BLaER1 treated with 17β-estradiol and CSF1 and Interleukin-3, amounts not matched to agents 10 nM and 100 nM (cell line): ENCODE measurements around the gene PDZD2.

Experiments used
- H3K27ac ChIP-seq, 11 experiments: shearing (Covaris generic); formaldehyde crosslinking; 2 replicates each; pipeline ENCODE4 v1.8.1; 2022
- H3K27me3 ChIP-seq, 11 experiments: shearing (Covaris generic); formaldehyde crosslinking; 2 replicates each; pipeline ENCODE4 v1.8.1; 2022
- H3K36me3 ChIP-seq, 11 experiments: shearing (Covaris generic); formaldehyde crosslinking; 2 replicates each; pipeline ENCODE4 v1.8.1; 2022
- H3K4me1 ChIP-seq, 10 experiments: shearing (Covaris generic); formaldehyde crosslinking; 2 replicates each; pipeline ENCODE4 v1.8.1; 2022
- H3K4me2 ChIP-seq, 11 experiments: shearing (Covaris generic); formaldehyde crosslinking; 2 replicates each; pipeline ENCODE4 v1.8.1; 2022
- H3K4me3 ChIP-seq, 10 experiments: shearing (Covaris generic); formaldehyde crosslinking; 2 replicates each; pipeline ENCODE4 v1.8.1; 2022
- H3K9ac ChIP-seq, 11 experiments: shearing (Covaris generic); formaldehyde crosslinking; 2 replicates each; pipeline ENCODE4 v1.8.1; 2022
- H3K9me3 ChIP-seq, 11 experiments: shearing (Covaris generic); formaldehyde crosslinking; replicated peaks in 1 of 11; 2 replicates each; pipeline ENCODE4 v1.8.1; 2022
- H4K20me1 ChIP-seq, 11 experiments: shearing (Covaris generic); formaldehyde crosslinking; 2 replicates each; pipeline ENCODE4 v1.8.1; 2022
- Cebpa-rat ChIP-seq, 11 experiments: shearing (Covaris generic); IDR thresholded peaks; 2 replicates each; pipeline ENCODE4 v1.8.1; 2022

The PDZD2 gene

DNA sequence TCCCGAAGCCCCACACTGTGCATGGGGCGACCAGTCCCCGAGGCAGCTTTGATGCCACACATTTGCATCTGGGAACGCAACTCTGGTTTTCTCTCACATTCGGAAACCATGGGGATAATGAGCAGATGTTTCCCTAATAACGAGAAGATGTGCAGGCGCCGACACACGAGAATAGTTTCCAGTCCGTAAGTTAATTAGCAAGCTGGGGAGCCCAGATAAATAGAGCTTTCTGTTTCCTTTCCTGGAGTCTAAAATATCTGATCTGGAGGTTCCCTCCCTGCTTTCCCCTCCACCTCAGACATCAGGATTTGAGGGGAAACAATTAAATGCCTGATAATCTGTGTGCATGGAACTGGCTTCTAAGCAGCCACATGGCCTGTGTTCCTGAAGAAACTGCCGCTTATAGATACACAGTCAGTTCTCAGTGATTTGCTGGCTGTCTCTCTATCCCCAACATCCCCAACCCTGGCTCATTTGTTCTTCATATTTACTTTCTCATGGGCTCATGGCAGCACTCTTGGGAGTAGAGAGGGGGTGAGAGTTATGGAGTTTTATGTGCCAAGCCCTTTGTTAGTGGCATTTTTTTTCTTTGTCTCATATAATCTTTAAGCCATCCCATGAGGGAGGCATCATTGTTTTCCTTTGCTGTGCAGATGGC lies 62.8 kb downstream of the PDZD2 start:
- Histone ChIP-seq H3K27me3 (no peaks in the 10 kb centered on the region), H3K9me3 (no peaks in the 10 kb centered on the region), H3K4me3 (no peak overlapping the region), H3K4me1 (no peaks in the 10 kb centered on the region), H4K20me1 (no peaks in the 10 kb centered on the region), H3K4me2 (no peak overlapping the region), H3K9ac (no peak overlapping the region), H3K36me3 (no peaks in the 10 kb centered on the region), H3K27ac (no peak overlapping the region)
- TF ChIP-seq Cebpa-rat (IDR thresholded peaks at IDR 0.05): no peak

DNA sequence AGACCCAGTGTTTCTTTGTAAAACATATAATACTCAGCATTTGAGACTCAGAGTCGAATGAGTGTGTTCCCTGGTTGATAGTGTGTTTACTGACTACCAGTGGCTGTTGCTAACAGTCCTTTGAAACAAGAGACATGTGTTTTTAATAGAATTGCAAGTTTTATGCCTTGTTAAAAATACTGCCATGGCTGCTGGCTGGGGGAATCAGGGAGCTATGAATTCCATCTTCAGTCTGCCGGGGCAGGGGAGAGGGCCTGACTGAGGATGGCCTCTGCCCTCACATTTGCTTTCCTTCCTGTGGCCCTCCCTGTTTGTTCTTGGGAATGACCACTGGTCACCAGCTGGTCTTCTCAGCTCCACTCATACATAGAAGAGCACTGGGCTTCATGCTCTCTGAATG lies 63.8 kb downstream of the PDZD2 start:
- H3K9ac ChIP-seq: no peak overlapping the region
- no peak overlapping the region for H3K27ac ChIP-seq

DNA sequence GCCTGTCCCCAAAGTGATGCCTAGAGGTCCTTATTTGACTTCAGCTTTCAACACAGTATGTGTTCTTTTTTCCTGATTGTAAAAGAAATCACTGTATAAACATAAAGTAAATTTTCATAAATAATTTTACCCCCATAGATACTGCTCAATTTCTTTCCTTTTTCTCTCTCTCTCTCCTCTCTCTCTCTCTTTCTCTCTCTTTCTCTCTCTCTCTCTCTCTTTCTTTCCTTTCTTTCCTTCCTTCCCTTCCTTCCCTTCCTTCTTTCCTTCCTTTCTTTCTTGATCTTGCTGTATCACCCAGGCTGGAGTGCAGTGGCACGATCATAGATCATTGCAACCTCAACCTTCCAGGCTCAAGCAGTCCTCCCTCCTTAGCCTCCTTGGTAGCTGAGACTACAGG lies 64.8 kb downstream of the PDZD2 start:
- TF ChIP-seq Cebpa-rat (IDR thresholded peaks at IDR 0.05): no peak
- no peak overlapping the region for H3K4me3 ChIP-seq
- no peak overlapping the region for H3K27ac ChIP-seq
- H3K9ac ChIP-seq: no peak overlapping the region
- H4K20me1 ChIP-seq: no peaks in the 10 kb centered on the region
- H3K4me1 ChIP-seq: peaks cover 0 to 14% (median 0%) of the 10 kb centered on the region in 10 experiments; a peak in 6 of 20 replicates
- H3K27me3 ChIP-seq: no peaks in the 10 kb centered on the region
- no peak overlapping the region for H3K4me2 ChIP-seq
- H3K36me3 ChIP-seq: no peaks in the 10 kb centered on the region
- no peaks in the 10 kb centered on the region for H3K9me3 ChIP-seq

More for the DNA sequence above, 63.8 kb downstream of the PDZD2 start:
- Histone ChIP-seq H3K27me3 (no peaks in the 10 kb centered on the region), H3K36me3 (no peaks in the 10 kb centered on the region), H3K9me3 (no peaks in the 10 kb centered on the region), H4K20me1 (no peaks in the 10 kb centered on the region), H3K4me3 (no peak overlapping the region), H3K4me1 (peaks cover 0 to 6% (median 0%) of the 10 kb centered on the region in 10 experiments; a peak in 6 of 20 replicates), H3K4me2 (no peak overlapping the region)
- no peak for TF ChIP-seq Cebpa-rat (IDR thresholded peaks at IDR 0.05)

DNA sequence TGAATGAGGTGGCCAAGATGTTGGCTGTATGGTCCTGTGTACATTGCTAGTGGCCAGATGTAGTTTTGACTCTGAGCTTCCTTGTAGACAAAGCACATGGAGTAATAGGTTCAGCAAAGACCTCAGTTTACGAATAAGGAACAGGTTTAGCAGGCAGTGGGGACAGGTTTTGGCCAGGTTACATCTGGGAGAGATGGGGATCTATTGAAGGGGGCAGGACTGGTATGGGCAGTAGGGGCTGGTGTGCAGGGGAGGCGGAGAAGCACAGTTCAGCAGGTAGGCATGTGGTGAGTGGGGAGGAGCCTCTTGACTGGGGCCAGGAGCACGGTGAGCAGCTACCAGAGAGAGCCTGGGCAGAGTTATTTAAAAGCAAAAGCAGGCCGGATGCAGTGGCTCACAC lies 67.3 kb downstream of the PDZD2 start:
- Histone ChIP-seq H3K4me3 (no peak overlapping the region), H4K20me1 (no peaks in the 10 kb centered on the region), H3K9ac (no peak overlapping the region), H3K27me3 (no peaks in the 10 kb centered on the region), H3K4me2 (no peak overlapping the region), H3K9me3 (no peaks in the 10 kb centered on the region), H3K27ac (no peak overlapping the region), H3K36me3 (no peaks in the 10 kb centered on the region), H3K4me1 (peaks cover 0 to 14% (median 0%) of the 10 kb centered on the region in 10 experiments; a peak in 6 of 20 replicates)
- TF ChIP-seq Cebpa-rat (IDR thresholded peaks at IDR 0.05): no peak

DNA sequence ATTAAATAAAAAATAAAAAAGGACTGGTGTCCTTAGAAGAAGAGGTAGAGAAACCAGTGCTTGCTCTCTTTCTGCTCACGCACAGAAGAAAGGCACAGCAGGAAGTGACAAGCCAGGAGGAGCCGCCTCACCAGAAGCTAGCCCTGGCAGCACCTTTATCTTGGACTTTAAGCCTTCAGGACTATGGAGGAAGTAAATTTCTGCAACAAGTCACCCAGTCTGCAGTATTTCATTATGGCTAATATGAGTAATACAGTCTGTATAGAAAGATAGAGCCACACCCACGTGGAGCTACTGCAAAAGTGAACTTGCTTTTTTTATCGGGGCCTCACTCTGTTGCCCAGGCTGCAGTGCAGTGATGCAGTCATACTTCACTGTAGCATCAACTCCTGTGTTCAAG lies 68.4 kb downstream of the PDZD2 start:
- no peak overlapping the region for H3K4me3 ChIP-seq
- peaks cover 0 to 14% (median 0%) of the 10 kb centered on the region in 10 experiments; a peak in 6 of 20 replicates for H3K4me1 ChIP-seq
- H3K27me3 ChIP-seq: no peaks in the 10 kb centered on the region
- no peaks in the 10 kb centered on the region for H4K20me1 ChIP-seq
- H3K27ac ChIP-seq: no peak overlapping the region
- TF ChIP-seq Cebpa-rat (IDR thresholded peaks at IDR 0.05): no peak
- H3K9me3 ChIP-seq: no peaks in the 10 kb centered on the region
- no peaks in the 10 kb centered on the region for H3K36me3 ChIP-seq
- H3K4me2 ChIP-seq: peak overlapping the region in 3 of 11 experiments; percentile 27 to 40 (median 35); a peak in 5 of 22 replicates
- no peak overlapping the region for H3K9ac ChIP-seq

DNA sequence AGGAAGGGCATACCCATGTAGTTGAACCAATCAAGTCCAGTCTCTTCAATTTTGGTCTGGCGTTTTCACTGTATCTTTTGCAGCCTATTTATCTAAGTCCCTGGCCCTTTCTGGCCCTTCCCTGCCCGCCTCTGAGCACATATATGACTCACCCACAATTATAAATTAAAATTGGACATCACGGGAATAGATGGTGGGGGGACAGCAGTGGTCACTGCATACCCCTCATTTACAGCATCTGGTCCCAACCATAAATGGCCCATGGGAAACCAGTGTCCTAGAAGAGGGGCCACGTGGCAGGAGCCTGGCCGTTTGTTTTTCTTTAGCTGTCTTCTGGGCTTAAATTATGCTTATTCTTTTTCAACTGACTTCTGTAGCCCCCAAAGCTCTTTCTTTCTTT lies 69.2 kb downstream of the PDZD2 start:
- Histone ChIP-seq H3K27ac (no peak overlapping the region), H3K9me3 (no peaks in the 10 kb centered on the region), H3K27me3 (no peaks in the 10 kb centered on the region), H3K4me3 (no peak overlapping the region), H4K20me1 (no peaks in the 10 kb centered on the region), H3K36me3 (no peaks in the 10 kb centered on the region), H3K4me1 (peaks cover 0 to 14% (median 0%) of the 10 kb centered on the region in 10 experiments; a peak in 6 of 20 replicates), H3K4me2 (peak overlapping the region in 2 of 11 experiments; percentile 35 to 40; a peak in 3 of 22 replicates), H3K9ac (no peak overlapping the region)
- TF ChIP-seq Cebpa-rat (IDR thresholded peaks at IDR 0.05): no peak

DNA sequence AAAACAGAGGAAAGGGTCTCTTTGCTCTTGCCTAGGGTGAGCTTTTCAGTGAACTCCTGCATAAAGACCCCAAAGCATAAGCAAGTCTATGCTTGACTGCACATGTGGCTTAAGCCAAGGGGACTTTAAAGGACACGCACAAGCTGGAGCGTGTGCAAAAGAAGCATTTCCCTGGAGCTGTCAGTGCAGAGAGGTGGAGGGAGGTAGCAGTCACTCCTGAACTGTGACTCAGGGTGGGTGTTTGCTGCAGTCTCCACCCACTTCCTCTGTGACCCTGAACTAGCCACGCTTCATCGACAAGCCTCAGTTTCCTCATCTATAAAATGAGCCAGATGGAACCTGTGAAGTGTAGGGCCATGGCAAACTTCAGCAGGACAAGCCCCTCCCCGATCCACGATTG lies 72.4 kb downstream of the PDZD2 start:
- TF ChIP-seq Cebpa-rat (IDR thresholded peaks at IDR 0.05): no peak
- no peaks in the 10 kb centered on the region for H3K36me3 ChIP-seq
- no peaks in the 10 kb centered on the region for H3K9me3 ChIP-seq
- H3K27ac ChIP-seq: no peak overlapping the region
- H3K4me3 ChIP-seq: no peak overlapping the region
- no peaks in the 10 kb centered on the region for H4K20me1 ChIP-seq
- H3K27me3 ChIP-seq: no peaks in the 10 kb centered on the region
- no peak overlapping the region for H3K9ac ChIP-seq
- H3K4me1 ChIP-seq: peaks cover 0 to 14% (median 0%) of the 10 kb centered on the region in 10 experiments; a peak in 6 of 20 replicates
- H3K4me2 ChIP-seq: no peak overlapping the region

DNA sequence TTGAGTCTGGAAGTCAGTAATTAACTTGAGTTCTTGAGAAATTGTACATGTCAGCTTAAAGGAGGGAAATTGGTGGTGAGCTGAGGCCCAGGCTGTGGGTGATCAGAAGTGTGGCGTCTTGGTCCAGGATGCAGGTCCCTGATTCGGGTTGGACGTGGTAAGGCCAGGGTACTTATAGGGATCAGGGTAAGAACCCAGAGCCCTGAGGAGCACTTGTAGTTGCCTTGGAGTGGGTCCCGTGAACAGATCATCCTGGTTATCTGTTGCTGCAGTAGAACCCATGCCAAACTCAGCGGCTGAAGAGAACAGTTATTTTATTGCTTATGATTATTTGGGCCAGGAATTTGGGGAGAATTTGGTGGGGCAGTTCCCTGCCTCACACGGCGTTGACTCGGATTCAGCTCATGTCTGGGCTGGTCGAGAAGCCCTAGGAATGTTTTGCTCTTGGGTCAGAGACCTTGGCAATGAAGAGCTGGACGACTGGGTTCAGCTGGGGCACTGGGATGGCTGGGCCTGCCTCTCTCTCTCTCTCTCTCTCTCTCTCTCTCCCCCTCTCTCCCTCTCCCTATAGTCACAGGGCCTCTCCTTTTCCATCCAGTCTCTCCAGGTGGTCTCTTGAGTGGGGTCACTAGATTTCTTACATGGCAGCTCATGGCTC lies 73.1 kb downstream of the PDZD2 start:
- Histone ChIP-seq H3K27ac (no peak overlapping the region), H3K4me2 (no peak overlapping the region), H3K9me3 (no peaks in the 10 kb centered on the region), H3K27me3 (no peaks in the 10 kb centered on the region), H3K36me3 (no peaks in the 10 kb centered on the region), H3K4me3 (no peak overlapping the region), H3K4me1 (peaks cover 0 to 14% (median 0%) of the 10 kb centered on the region in 10 experiments; a peak in 6 of 20 replicates), H3K9ac (no peak overlapping the region), H4K20me1 (no peaks in the 10 kb centered on the region)
- no peak for TF ChIP-seq Cebpa-rat (IDR thresholded peaks at IDR 0.05)

DNA sequence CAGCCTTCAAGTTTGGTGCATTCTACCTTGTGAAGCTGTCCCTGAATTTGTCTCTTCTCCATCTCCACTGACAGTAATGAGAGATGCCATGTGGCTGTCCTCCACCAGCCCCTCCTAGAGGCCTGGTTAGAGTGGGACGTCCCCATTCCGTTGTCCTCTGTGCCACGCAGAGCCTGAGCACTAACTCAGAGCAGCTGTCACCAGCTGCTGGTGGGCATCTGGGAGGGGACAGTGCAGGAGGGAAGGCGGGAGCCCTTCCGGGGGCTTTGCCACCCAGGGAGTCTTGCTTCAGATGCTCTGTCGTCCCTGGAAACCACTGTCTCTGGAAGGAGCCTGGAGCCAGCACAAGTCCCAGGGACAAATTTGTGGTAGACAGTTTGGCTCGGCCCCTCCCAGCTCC lies 78.6 kb downstream of the PDZD2 start:
- no peak overlapping the region for H3K4me3 ChIP-seq
- H3K4me1 ChIP-seq: no peaks in the 10 kb centered on the region
- no peaks in the 10 kb centered on the region for H3K36me3 ChIP-seq
- no peak overlapping the region for H3K27ac ChIP-seq
- no peaks in the 10 kb centered on the region for H3K27me3 ChIP-seq
- no peaks in the 10 kb centered on the region for H3K9me3 ChIP-seq
- no peaks in the 10 kb centered on the region for H4K20me1 ChIP-seq
- H3K9ac ChIP-seq: no peak overlapping the region
- H3K4me2 ChIP-seq: no peak overlapping the region
- TF ChIP-seq Cebpa-rat (IDR thresholded peaks at IDR 0.05): no peak

DNA sequence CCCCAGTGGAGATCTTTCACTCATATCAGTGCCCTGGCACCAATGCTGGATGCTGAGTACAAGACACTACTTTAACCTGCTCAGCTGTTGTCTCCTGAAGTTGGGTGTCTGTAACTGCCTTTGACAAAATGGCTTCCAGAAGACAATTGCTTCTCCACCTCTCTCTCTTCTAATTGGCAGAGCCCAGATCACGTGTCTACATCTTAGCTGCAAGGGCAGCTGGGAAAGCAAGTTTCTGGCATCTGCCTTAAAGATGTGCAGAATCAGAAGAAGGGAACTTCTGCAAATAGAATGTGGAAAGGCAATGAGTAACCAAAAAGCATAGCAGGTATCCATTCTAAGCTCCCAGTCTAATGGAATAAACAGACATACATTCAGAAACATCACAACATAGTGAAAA lies 81.1 kb downstream of the PDZD2 start:
- Histone ChIP-seq H3K4me3 (no peak overlapping the region), H4K20me1 (no peaks in the 10 kb centered on the region), H3K4me2 (no peak overlapping the region), H3K4me1 (no peaks in the 10 kb centered on the region), H3K36me3 (no peaks in the 10 kb centered on the region), H3K27ac (no peak overlapping the region), H3K27me3 (no peaks in the 10 kb centered on the region), H3K9ac (no peak overlapping the region), H3K9me3 (no peaks in the 10 kb centered on the region)
- no peak for TF ChIP-seq Cebpa-rat (IDR thresholded peaks at IDR 0.05)
